ENCODE results near the gene ELK3.

- no peak for TF ChIP-seq CTCF (conservative IDR thresholded peaks at IDR 0.05 in 1 of 2, IDR thresholded peaks at IDR 0.05 in 1 of 2; ENCODE audit: extremely low read depth in 1 of 2, insufficient read depth in 1 of 2, low read depth in 1 of 2, low read length in 2 of 2)
- no peak for TF ChIP-seq EZH2 (IDR thresholded peaks at IDR 0.05; ENCODE audit: borderline replicate concordance, low read length)
Observed at GRCh38 chr12:96212456-96213375, 18.5 kb downstream of the ELK3 start.

All from mammary epithelial cell (primary cell).